CD4-positive, CD25-positive, alpha-beta regulatory T cell (primary cell): Measurements from ENCODE around the gene SEMA6B. TPM values are rescaled to one million over a fixed set of nuclear protein-coding genes. Genes with fewer than 3 reads are reported as not detected.
A peak's percentile ranks its signal among the peaks of the same experiment; 100 is the strongest.

Source experiments
- ATAC-seq, 2 donors: fragments of 150-1000 bp; cut with Tn5 transposase; one replicate each; pipeline ENCODE4 v1.10.0; 2021; ENCODE audit warnings: low read depth in 2 of 2, moderate number of reproducible peaks in 2 of 2, moderate library complexity in 1 of 2
- DNase-seq, 3 donors: peaks; one replicate each; pipeline versions ENCODE4 v3.0.0 to v3.0.0-alpha.2; 2012 to 2022; ENCODE audit warnings: mixed read lengths in 1 of 3
- H3K27ac ChIP-seq: one replicate; pipeline ENCODE4 v1.7.0; 2013; ENCODE audit warnings: mild to moderate bottlenecking, low read length; ENCODE audit not compliant: insufficient read depth, poor library complexity, severe bottlenecking
- H3K27me3 ChIP-seq: one replicate; pipeline ENCODE4 v1.7.0; 2013; ENCODE audit warnings: low read length; ENCODE audit not compliant: control insufficient read depth, insufficient read depth
- H3K36me3 ChIP-seq: one replicate; pipeline ENCODE4 v1.7.0; 2013; ENCODE audit warnings: mild to moderate bottlenecking, low read length, moderate library complexity; ENCODE audit not compliant: control insufficient read depth, insufficient read depth
- H3K4me1 ChIP-seq: 2 replicates; pipeline ENCODE4 v1.7.0; 2013; ENCODE audit warnings: mild to moderate bottlenecking, low read length; ENCODE audit not compliant: insufficient read depth, control insufficient read depth, poor library complexity, severe bottlenecking
- H3K4me3 ChIP-seq: one replicate; pipeline ENCODE4 v1.7.0; 2013; ENCODE audit warnings: low read depth, mild to moderate bottlenecking, low read length, moderate library complexity
- H3K9me3 ChIP-seq, 2 experiments: 1 replicate in 1 of 2; 2 replicates in 1 of 2; pipeline ENCODE4 v1.7.0; 2013; ENCODE audit warnings: low read length in 2 of 2, mild to moderate bottlenecking in 1 of 2, moderate library complexity in 1 of 2; ENCODE audit not compliant: control insufficient read depth in 2 of 2
- H3K27ac Mint-ChIP-seq, 3 donors: one replicate each; pipeline ENCODE4 v1.8.0; 2020 to 2022; ENCODE audit warnings: mild to moderate bottlenecking in 3 of 3, mixed read lengths in 3 of 3, moderate library complexity in 2 of 3
- H3K27me3 Mint-ChIP-seq: one replicate; pipeline ENCODE4 v1.8.0; 2022; ENCODE audit warnings: mild to moderate bottlenecking, mixed read lengths
- H3K36me3 Mint-ChIP-seq: one replicate; pipeline ENCODE4 v1.8.0; 2020; ENCODE audit warnings: mixed read lengths
- H3K4me1 Mint-ChIP-seq, 4 donors: one replicate each; pipeline ENCODE4 v1.8.0; 2020 to 2022; ENCODE audit warnings: mixed read lengths in 4 of 4, mild to moderate bottlenecking in 1 of 4
- H3K4me3 Mint-ChIP-seq, 4 donors: one replicate each; pipeline ENCODE4 v1.8.0; 2020 to 2022; ENCODE audit warnings: mild to moderate bottlenecking in 4 of 4, mixed read lengths in 4 of 4, moderate library complexity in 3 of 4
- H3K9me3 Mint-ChIP-seq, 7 donors: one replicate each; pipeline ENCODE4 v1.8.0; 2020 to 2022; ENCODE audit warnings: mixed read lengths in 7 of 7, mild to moderate bottlenecking in 3 of 7, moderate library complexity in 2 of 7
- polyA plus RNA-seq, 4 donors: library from polyadenylated mRNA; unstranded; fragments of 300-500 nt; fragmentation: Illumina TruSeq; gene quantifications; one replicate each; pipeline ENCODE4 v1.2.3, GENCODE V29; 2021
- total RNA-seq: library from RNA; stranded (reverse); gene quantifications from one replicate; pipeline ENCODE4 v1.2.3, GENCODE V29; 2022

Gene SEMA6B
- total RNA-seq (not detected), polyA plus RNA-seq (not detected)

- no peak within 1 kb of the TSS for H3K4me3 Mint-ChIP-seq
- Histone ChIP-seq H3K9me3 (no peaks in the 10 kb centered on the region), H3K4me3 (no peak within 1 kb of the TSS), H3K27me3 (no peaks in the 10 kb centered on the region), H3K4me1 (no peaks in the 10 kb centered on the region), H3K27ac (no peak within 1 kb of the TSS), H3K36me3 (no peaks in the 10 kb centered on the region)
- peaks cover 0 to 2% (median 0%) of the 10 kb centered on the region in 7 donors for H3K9me3 Mint-ChIP-seq
- H3K4me1 Mint-ChIP-seq: peaks cover 0 to 4% (median 0%) of the 10 kb centered on the region in 4 donors
- no peaks in the 10 kb centered on the region for H3K27me3 Mint-ChIP-seq
- no peaks in the 10 kb centered on the region for H3K36me3 Mint-ChIP-seq
- ATAC-seq (peak in 1 of 2 donors; percentile 18), DNase-seq (no peak)
- no peak within 1 kb of the TSS for H3K27ac Mint-ChIP-seq
These were observed at the start of gene SEMA6B for GRCh38 chr19:4559569-4559968. SEMA6B (minus strand) TSS chr19:4559684; CDS start chr19:4558457, 1,227 bp downstream.

DNA sequence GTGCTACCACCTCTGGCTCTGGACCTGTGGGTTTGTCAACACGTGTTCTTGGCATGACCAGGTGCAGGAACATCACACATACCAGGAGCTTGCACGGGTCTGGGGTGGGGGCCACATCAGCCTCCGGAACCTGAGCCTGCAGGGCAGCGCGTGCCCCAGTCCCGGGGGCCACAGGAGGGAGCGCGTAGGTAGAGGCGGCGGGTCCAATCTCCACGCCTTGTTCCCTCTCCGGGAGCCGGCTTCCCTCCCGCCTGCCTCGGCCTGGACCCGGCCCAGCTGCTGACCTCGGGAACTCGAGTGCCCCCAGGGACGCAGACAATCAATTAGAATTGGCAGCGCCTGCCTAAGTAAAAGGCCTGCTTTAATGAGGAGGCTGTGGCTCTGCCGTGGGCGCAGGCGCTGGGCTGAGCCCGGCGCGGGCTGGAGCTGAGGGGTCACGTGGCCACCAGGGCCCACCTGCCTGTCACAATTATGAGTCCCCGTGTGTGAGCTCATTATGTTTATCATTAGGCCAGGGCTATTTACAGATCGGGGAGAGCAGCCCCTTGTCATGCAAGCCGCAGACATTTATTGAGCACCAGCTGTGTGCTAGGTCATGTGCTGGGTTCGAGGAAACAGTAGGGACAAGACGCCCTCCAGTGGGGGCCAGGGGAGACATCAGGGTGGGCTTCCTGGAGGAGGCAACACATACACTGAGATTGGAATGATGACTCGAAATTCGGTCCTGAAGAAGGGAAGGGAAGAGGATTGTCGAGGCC lies 47.6 kb upstream of the SEMA6B start:
- Mint-ChIP-seq H3K36me3 (no peaks in the 10 kb centered on the region), H3K27me3 (peaks cover 32% of the 10 kb centered on the region), H3K9me3 (peaks cover 0 to 2% (median 0%) of the 10 kb centered on the region in 7 donors), H3K4me3 (peak overlapping the region in 1 of 4 donors; percentile 32), H3K27ac (no peak overlapping the region), H3K4me1 (no peaks in the 10 kb centered on the region)
- Histone ChIP-seq H3K27me3 (peaks cover 5% of the 10 kb centered on the region), H3K4me3 (no peak overlapping the region), H3K36me3 (no peaks in the 10 kb centered on the region), H3K27ac (no peak overlapping the region), H3K4me1 (no peaks in the 10 kb centered on the region), H3K9me3 (no peaks in the 10 kb centered on the region)
- DNase-seq: no peak
- ATAC-seq: no peak

GRCh38 chr19:4606181-4606580 lies 46.7 kb upstream of the SEMA6B start:
- H3K27me3 ChIP-seq: peaks cover 7% of the 10 kb centered on the region
- Mint-ChIP-seq H3K4me3 (no peak overlapping the region), H3K27ac (no peak overlapping the region), H3K9me3 (peaks cover 0 to 2% (median 0%) of the 10 kb centered on the region in 7 donors), H3K27me3 (peaks cover 32% of the 10 kb centered on the region), H3K36me3 (no peaks in the 10 kb centered on the region), H3K4me1 (no peaks in the 10 kb centered on the region)
- H3K27ac ChIP-seq: no peak overlapping the region
- H3K4me3 ChIP-seq: no peak overlapping the region
- no peaks in the 10 kb centered on the region for H3K4me1 ChIP-seq
- no peaks in the 10 kb centered on the region for H3K9me3 ChIP-seq
- no peaks in the 10 kb centered on the region for H3K36me3 ChIP-seq
- ATAC-seq (no peak), DNase-seq (no peak)

DNA sequence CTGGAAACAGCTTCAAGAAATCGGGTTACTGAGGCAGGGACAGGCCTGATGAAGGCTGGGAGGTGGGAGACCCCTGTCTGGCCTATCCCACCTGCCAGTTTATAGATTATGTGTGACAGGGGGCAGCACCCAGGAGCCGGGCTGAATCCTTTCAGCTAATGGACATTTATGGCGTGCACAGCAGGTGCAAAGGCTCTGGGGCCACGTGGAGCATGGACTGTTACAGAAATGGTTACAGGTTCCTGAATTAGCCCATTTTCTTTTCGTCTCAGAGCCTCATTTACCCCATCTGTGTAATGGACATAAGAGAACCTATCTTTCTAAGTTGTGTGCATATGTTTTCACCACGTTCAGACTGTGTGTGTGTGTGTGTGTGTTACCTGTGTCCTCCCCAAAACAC lies 45.4 kb upstream of the SEMA6B start:
- Histone ChIP-seq H3K36me3 (no peaks in the 10 kb centered on the region), H3K27me3 (peaks cover 7% of the 10 kb centered on the region), H3K4me3 (no peak overlapping the region), H3K9me3 (no peaks in the 10 kb centered on the region), H3K27ac (no peak overlapping the region), H3K4me1 (no peaks in the 10 kb centered on the region)
- no peak overlapping the region for H3K27ac Mint-ChIP-seq
- H3K9me3 Mint-ChIP-seq: peaks cover 0 to 2% (median 0%) of the 10 kb centered on the region in 7 donors
- no peak overlapping the region for H3K4me3 Mint-ChIP-seq
- H3K27me3 Mint-ChIP-seq: peaks cover 35% of the 10 kb centered on the region
- no peaks in the 10 kb centered on the region for H3K36me3 Mint-ChIP-seq
- H3K4me1 Mint-ChIP-seq: no peaks in the 10 kb centered on the region
- ATAC-seq (no peak), DNase-seq (no peak)

DNA sequence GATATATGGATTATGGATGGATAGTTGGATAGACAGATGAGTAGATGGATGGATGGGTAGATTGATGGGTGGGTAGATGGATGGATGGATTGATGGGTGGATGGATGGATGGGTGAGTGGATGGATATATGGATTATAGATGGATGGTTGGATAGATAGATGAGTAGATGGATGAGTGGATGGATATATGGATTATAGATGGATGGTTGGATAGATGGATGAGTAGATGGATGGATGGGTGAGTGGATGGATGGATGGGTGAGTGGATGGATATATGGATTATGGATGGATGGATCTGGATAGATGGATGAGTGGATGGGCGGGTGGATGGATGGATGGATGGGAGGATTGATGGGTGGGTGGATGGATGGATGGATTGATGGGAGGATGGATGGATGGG lies 43.4 kb upstream of the SEMA6B start:
- Histone ChIP-seq H3K4me1 (peaks cover 9% of the 10 kb centered on the region), H3K9me3 (no peaks in the 10 kb centered on the region), H3K36me3 (no peaks in the 10 kb centered on the region), H3K4me3 (no peak overlapping the region), H3K27ac (no peak overlapping the region), H3K27me3 (peaks cover 9% of the 10 kb centered on the region)
- peaks cover 0 to 2% (median 0%) of the 10 kb centered on the region in 7 donors for H3K9me3 Mint-ChIP-seq
- no peak overlapping the region for H3K27ac Mint-ChIP-seq
- H3K4me1 Mint-ChIP-seq: peaks cover 0 to 10% (median 0%) of the 10 kb centered on the region in 4 donors
- no peaks in the 10 kb centered on the region for H3K36me3 Mint-ChIP-seq
- DNase-seq: no peak
- H3K4me3 Mint-ChIP-seq: no peak overlapping the region
- no peak for ATAC-seq
- H3K27me3 Mint-ChIP-seq: peaks cover 40% of the 10 kb centered on the region

GRCh38 chr19:4602173-4602788 lies 42.8 kb upstream of the SEMA6B start:
- no peaks in the 10 kb centered on the region for H3K9me3 ChIP-seq
- Mint-ChIP-seq H3K9me3 (peaks cover 0 to under 1% (median 0%) of the 10 kb centered on the region in 7 donors), H3K4me3 (no peak overlapping the region), H3K36me3 (no peaks in the 10 kb centered on the region), H3K27me3 (peaks cover 39% of the 10 kb centered on the region), H3K4me1 (peaks cover 0 to 13% (median under 1%) of the 10 kb centered on the region in 4 donors), H3K27ac (no peak overlapping the region)
- no peak for DNase-seq
- no peak overlapping the region for H3K27ac ChIP-seq
- no peaks in the 10 kb centered on the region for H3K36me3 ChIP-seq
- no peak overlapping the region for H3K4me3 ChIP-seq
- H3K4me1 ChIP-seq: peaks cover 15% of the 10 kb centered on the region
- H3K27me3 ChIP-seq: peaks cover 9% of the 10 kb centered on the region
- ATAC-seq: no peak

DNA sequence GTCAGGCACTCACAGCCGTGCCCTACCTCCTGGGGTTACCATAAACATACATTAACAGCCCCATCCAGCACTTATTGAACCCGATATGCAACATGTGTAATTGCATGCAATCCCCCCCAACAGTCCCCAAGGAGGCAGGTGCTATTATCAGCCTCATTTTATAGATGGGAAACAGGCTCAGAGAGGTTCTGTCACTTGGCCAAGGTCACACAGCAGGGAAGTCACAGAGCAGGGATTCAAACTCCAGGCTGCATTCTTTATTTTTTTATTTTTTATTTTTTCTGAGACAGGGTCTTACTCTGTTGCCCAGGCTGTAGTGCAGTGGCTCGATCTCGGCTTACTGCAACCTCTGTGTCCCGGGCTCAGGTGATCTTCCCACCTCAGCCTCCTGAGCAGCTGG lies 41.4 kb upstream of the SEMA6B start:
- DNase-seq (no peak), ATAC-seq (no peak)
- Mint-ChIP-seq H3K36me3 (no peaks in the 10 kb centered on the region), H3K27ac (no peak overlapping the region), H3K4me1 (peaks cover 0 to 14% (median 1%) of the 10 kb centered on the region in 4 donors), H3K9me3 (no peaks in the 10 kb centered on the region), H3K4me3 (no peak overlapping the region), H3K27me3 (peaks cover 42% of the 10 kb centered on the region)
- no peak overlapping the region for H3K27ac ChIP-seq
- peaks cover 9% of the 10 kb centered on the region for H3K27me3 ChIP-seq
- H3K4me1 ChIP-seq: peaks cover 16% of the 10 kb centered on the region
- H3K4me3 ChIP-seq: no peak overlapping the region
- no peaks in the 10 kb centered on the region for H3K36me3 ChIP-seq
- H3K9me3 ChIP-seq: no peaks in the 10 kb centered on the region
